HEK293 (cell line): Measurements from ENCODE around the gene GMPS.
"Not testable (repeated sequence)": the region's sequence is repeated elsewhere in the genome, so short reads cannot be mapped to it uniquely, and the experiment has no call there.

ENCODE experiments used
- CTCF ChIA-PET: fragments of 350-600 bp; formaldehyde crosslinking; extraction: SDS; loops from one replicate; lab custom pipeline; 2021; ENCODE audit warnings: antibody characterized with exemption; lab: Yijun Ruan, JAX
- POLR2A ChIA-PET: fragments of 300-600 bp; formaldehyde crosslinking; extraction: SDS; loops from one replicate; lab custom pipeline; 2020; ENCODE audit warnings: antibody characterized with exemption, inconsistent platforms; lab: Yijun Ruan, JAX
- H3K27ac ChIP-seq: fragments of 200-500 bp; sonication (Bioruptor generic); 2 replicates; pipeline ENCODE4 v1.5.1; 2014; ENCODE audit warnings: low read depth, low read length, control low read depth, inconsistent platforms; ENCODE audit errors: extremely low read depth
- H3K36me3 ChIP-seq, 2 experiments: fragments of 200-500 bp in 1 of 2; sonication (Bioruptor generic) in 1 of 2; 1 replicate in 1 of 2; 2 replicates in 1 of 2; pipeline ENCODE4 v1.5.1; 2014 to 2017; ENCODE audit warnings: inconsistent platforms in 2 of 2, low read length in 2 of 2; ENCODE audit not compliant: control insufficient read depth in 2 of 2, insufficient read depth in 1 of 2
- H3K4me1 ChIP-seq: fragments of 200-500 bp; sonication (Bioruptor generic); 2 replicates; pipeline ENCODE4 v1.5.1; 2014; ENCODE audit warnings: mild to moderate bottlenecking, low read length, inconsistent platforms; ENCODE audit not compliant: control insufficient read depth, insufficient read depth
- H3K4me3 ChIP-seq: 2 replicates; pipeline ENCODE4 v1.5.1; 2011; ENCODE audit warnings: low read depth, mild to moderate bottlenecking, control low read depth, low read length, moderate library complexity
- H3K9me3 ChIP-seq: fragments of 200-500 bp; sonication (Bioruptor generic); 2 replicates; pipeline ENCODE4 v1.5.1; 2014; ENCODE audit warnings: low read depth, low read length, inconsistent platforms; ENCODE audit not compliant: control insufficient read depth, insufficient read depth
- SCRT1 ChIP-seq: fragments of 450-650 bp; formaldehyde crosslinking; IDR thresholded peaks from 2 replicates; pipeline ENCODE4 v1.5.1; 2016; ENCODE audit warnings: missing biosample characterization, missing genetic modification characterization, borderline replicate concordance
- SCRT2 ChIP-seq: fragments of 450-650 bp; formaldehyde crosslinking; IDR thresholded peaks from 2 replicates; pipeline ENCODE4 v1.5.1; 2016; ENCODE audit warnings: missing biosample characterization, missing genetic modification characterization
- SP2 ChIP-seq: fragments of 450-650 bp; formaldehyde crosslinking; IDR thresholded peaks from 2 replicates; pipeline ENCODE4 v1.5.1; 2016; ENCODE audit warnings: missing biosample characterization, missing genetic modification characterization
- ZBTB17 ChIP-seq: fragments of 450-650 bp; formaldehyde crosslinking; IDR thresholded peaks from 2 replicates; pipeline ENCODE4 v1.5.1; 2016; ENCODE audit warnings: missing biosample characterization, missing genetic modification characterization
- ZBTB44 ChIP-seq: fragments of 450-650 bp; IDR thresholded peaks from 2 replicates; pipeline ENCODE4 v1.5.1; 2018; ENCODE audit warnings: missing biosample characterization, mild to moderate bottlenecking, missing genetic modification characterization
- ZNF146 ChIP-seq: fragments of 450-650 bp; formaldehyde crosslinking; IDR thresholded peaks from 2 replicates; pipeline ENCODE4 v1.5.1; 2016; ENCODE audit warnings: missing biosample characterization, missing genetic modification characterization
- ZNF311 ChIP-seq: fragments of 450-650 bp; formaldehyde crosslinking; IDR thresholded peaks from 2 replicates; pipeline ENCODE4 v1.5.1; 2017; ENCODE audit warnings: missing biosample characterization, missing genetic modification characterization, borderline replicate concordance
- ZNF362 ChIP-seq: fragments of 450-650 bp; formaldehyde crosslinking; IDR thresholded peaks from 2 replicates; pipeline ENCODE4 v1.5.1; 2016; ENCODE audit warnings: missing biosample characterization, missing genetic modification characterization
- ZNF394 ChIP-seq: fragments of 450-650 bp; formaldehyde crosslinking; IDR thresholded peaks from 2 replicates; pipeline ENCODE4 v1.5.1; 2016; ENCODE audit warnings: missing biosample characterization, missing genetic modification characterization, mild to moderate bottlenecking, moderate library complexity, borderline replicate concordance
- ZNF513 ChIP-seq: fragments of 450-650 bp; IDR thresholded peaks from 2 replicates; pipeline ENCODE4 v1.5.1; 2018; ENCODE audit warnings: missing biosample characterization, missing genetic modification characterization
- ZNF530 ChIP-seq: fragments of 450-650 bp; formaldehyde crosslinking; IDR thresholded peaks from 2 replicates; pipeline ENCODE4 v1.5.1; 2016; ENCODE audit warnings: low read depth, missing biosample characterization, missing genetic modification characterization
- ZNF629 ChIP-seq: fragments of 450-650 bp; formaldehyde crosslinking; IDR thresholded peaks from 2 replicates; pipeline ENCODE4 v1.5.1; 2017; ENCODE audit warnings: missing biosample characterization, missing genetic modification characterization
- ZNF692 ChIP-seq: fragments of 450-650 bp; formaldehyde crosslinking; IDR thresholded peaks from 2 replicates; pipeline ENCODE4 v1.5.1; 2016; ENCODE audit warnings: missing biosample characterization, missing genetic modification characterization
- ZNF704 ChIP-seq: fragments of 450-650 bp; formaldehyde crosslinking; IDR thresholded peaks from 2 replicates; pipeline ENCODE4 v1.5.1; 2016; ENCODE audit warnings: missing biosample characterization, missing genetic modification characterization
- ZSCAN5A ChIP-seq: fragments of 450-650 bp; formaldehyde crosslinking; IDR thresholded peaks from 2 replicates; pipeline ENCODE4 v1.5.1; 2016; ENCODE audit warnings: missing biosample characterization, missing genetic modification characterization

Gene GMPS

GRCh38 chr3:155861476-155862183 is 8.8 kb upstream of the GMPS start:
- Histone ChIP-seq H3K36me3 (no peaks in the 10 kb centered on the region), H3K4me1 (no peaks in the 10 kb centered on the region), H3K27ac (no peak overlapping the region)
- CTCF ChIA-PET = interaction anchor here (0.6 kb wide), 1 partner anchor 135 kb away, joined by 3 read pairs; no protein-coding TSS in a partner anchor
- peak; percentile 79 for TF ChIP-seq ZNF146 (tag by site-specific recombination)
- no peak for TF ChIP-seq ZBTB44 (tag by site-specific recombination)
- TF ChIP-seq, all 188 proteins: peak for 1
- POLR2A ChIA-PET = no interaction called here
- H3K4me3 ChIP-seq = no peak overlapping the region
- H3K9me3 ChIP-seq = no peaks in the 10 kb centered on the region

GRCh38 chr3:155862290-155862982 is 8.0 kb upstream of the GMPS start:
- H3K4me3 ChIP-seq, CTCF ChIA-PET, H3K9me3 ChIP-seq, H3K27ac ChIP-seq, H3K4me1 ChIP-seq, H3K36me3 ChIP-seq, POLR2A ChIA-PET: not testable (repeated sequence)
- 0 out of 2 replicates have a peak, but pooled peaks have one; percentile 29 for TF ChIP-seq ZNF362 (tag by site-specific recombination)
- peak; percentile 29; the same call in 1 of the 2 replicates for TF ChIP-seq ZNF629
- TF ChIP-seq SP2 (tag by site-specific recombination) = peak; percentile 24; the same call in 1 of the 2 replicates
- TF ChIP-seq SCRT2 (tag by site-specific recombination) = peak; percentile 76
- TF ChIP-seq ZNF394 = 0 out of 2 replicates have a peak, but pooled peaks have one; percentile 23
- peak; percentile 78 for TF ChIP-seq SCRT1 (tag by site-specific recombination)

GRCh38 chr3:155863072-155863784 is 7.2 kb upstream of the GMPS start:
- TF ChIP-seq ZNF704 (tag by site-specific recombination) (no peak), ZBTB17 (tag by site-specific recombination) (no peak), ZNF530 (tag by site-specific recombination) (no peak), ZSCAN5A (tag by site-specific recombination) (no peak), ZNF311 (tag by site-specific recombination) (no peak), ZNF513 (tag by site-specific recombination) (no peak), ZNF692 (tag by site-specific recombination) (no peak)
- Histone ChIP-seq H3K4me1 (no peaks in the 10 kb centered on the region), H3K9me3 (no peaks in the 10 kb centered on the region), H3K4me3 (no peak overlapping the region), H3K27ac (no peak overlapping the region), H3K36me3 (no peaks in the 10 kb centered on the region)
- ChIA-PET CTCF (no interaction called here), POLR2A (no interaction called here)
